ENCODE results near the gene CD200.

CD200 gene

GRCh38 chr3:112302881-112303763 is 29.8 kb upstream of the CD200 start:
- DNase-seq (ENCODE audit: extremely low spot score) = no peak
- POLR2A ChIA-PET = no interaction called here
- no peak for TF ChIP-seq CTCF (IDR thresholded peaks at IDR 0.05; ENCODE audit: control extremely low read depth, extremely low read depth, low read depth, missing control alignments)
- CTCF ChIA-PET = interaction anchor here (0.7 to 5.2 kb wide), 12 partner anchors 9 to 262 kb away, joined by 3 to 51 read pairs (median 4); partner anchors contain the start of gene SLC9C1

GRCh38 chr3:112303764-112304325 is 29.1 kb upstream of the CD200 start:
- ChIA-PET POLR2A (no interaction called here), CTCF (interaction anchor here (0.7 to 5.2 kb wide), 22 partner anchors 10 to 262 kb away, joined by 3 to 51 read pairs (median 4); partner anchors contain the start of genes CD200 and SLC9C1)
- no peak for TF ChIP-seq CTCF (IDR thresholded peaks at IDR 0.05; ENCODE audit: control extremely low read depth, extremely low read depth, low read depth, missing control alignments)
- no peak for DNase-seq (ENCODE audit: extremely low spot score)

GRCh38 chr3:112304611-112305010 is 28.3 kb upstream of the CD200 start:
- POLR2A ChIA-PET = no interaction called here
- no peak for TF ChIP-seq CTCF (IDR thresholded peaks at IDR 0.05; ENCODE audit: control extremely low read depth, extremely low read depth, low read depth, missing control alignments)
- CTCF ChIA-PET = interaction anchor here (1.0 to 5.2 kb wide), 21 partner anchors 9 to 251 kb away, joined by 3 to 51 read pairs (median 4); partner anchors contain the start of genes CD200 and SLC9C1
- no peak for DNase-seq (ENCODE audit: extremely low spot score)

GRCh38 chr3:112306825-112307224 is 26.1 kb upstream of the CD200 start:
- CTCF ChIA-PET = interaction anchor here (2.7 to 5.2 kb wide), 3 partner anchors 7 to 14 kb away, joined by 19 to 51 read pairs (median 22); partner anchors contain the start of gene SLC9C1
- TF ChIP-seq CTCF (IDR thresholded peaks at IDR 0.05; ENCODE audit: control extremely low read depth, extremely low read depth, low read depth, missing control alignments) = no peak
- POLR2A ChIA-PET = no interaction called here
- DNase-seq (ENCODE audit: extremely low spot score) = no peak

- no peak for TF ChIP-seq CTCF (IDR thresholded peaks at IDR 0.05; ENCODE audit: control extremely low read depth, extremely low read depth, low read depth, missing control alignments)
- no peak for DNase-seq (ENCODE audit: extremely low spot score)
- POLR2A ChIA-PET = no interaction called here
- CTCF ChIA-PET = interaction anchor here (1.4 to 2.7 kb wide), 3 partner anchors 14 to 23 kb away, joined by 4 to 19 read pairs (median 9); partner anchors contain the start of gene SLC9C1
Measured at GRCh38 chr3:112307557-112307956, 25.4 kb upstream of the CD200 start.

- POLR2A ChIA-PET = no interaction called here
- DNase-seq (ENCODE audit: extremely low spot score) = no peak
- CTCF ChIA-PET = interaction anchor here (1.4 to 2.7 kb wide), 3 partner anchors 14 to 24 kb away, joined by 4 to 19 read pairs (median 9); partner anchors contain the start of gene SLC9C1
Measured at GRCh38 chr3:112308151-112308911, 24.6 kb upstream of the CD200 start.

More at GRCh38 chr3:112308151-112308911, 24.6 kb upstream of the CD200 start:
- TF ChIP-seq CTCF (IDR thresholded peaks at IDR 0.05; ENCODE audit: control extremely low read depth, extremely low read depth, low read depth, missing control alignments) = no peak

All from GM10248 (cell line).